ENCODE measurements around the gene IGF2BP2.

- no peak for TF ChIP-seq ARNTL (CRISPR knock-in tag; IDR thresholded peaks at IDR 0.05; ENCODE audit: borderline replicate concordance, low read depth)
- no peak for TF ChIP-seq TCF4 (CRISPR knock-in tag; IDR thresholded peaks at IDR 0.05; ENCODE audit: borderline replicate concordance)
- TF ChIP-seq GLIS3 (CRISPR knock-in tag; IDR thresholded peaks at IDR 0.05): no peak
Measured at GRCh38 chr3:185724761-185725160, 100.1 kb downstream of the IGF2BP2 start.

All from SK-N-SH treated with all-trans-retinoic acid at 6 μM for 48 hours (cell line).